ENCODE measurements around the gene CERS6. TPM values are rescaled to one million over a fixed set of nuclear protein-coding genes. Genes with fewer than 3 reads are reported as not detected.

The CERS6 gene
- polyA plus RNA-seq, 12 donors = 38.2 to 59.2 (median 48.9) TPM; not detected in 1

DNA sequence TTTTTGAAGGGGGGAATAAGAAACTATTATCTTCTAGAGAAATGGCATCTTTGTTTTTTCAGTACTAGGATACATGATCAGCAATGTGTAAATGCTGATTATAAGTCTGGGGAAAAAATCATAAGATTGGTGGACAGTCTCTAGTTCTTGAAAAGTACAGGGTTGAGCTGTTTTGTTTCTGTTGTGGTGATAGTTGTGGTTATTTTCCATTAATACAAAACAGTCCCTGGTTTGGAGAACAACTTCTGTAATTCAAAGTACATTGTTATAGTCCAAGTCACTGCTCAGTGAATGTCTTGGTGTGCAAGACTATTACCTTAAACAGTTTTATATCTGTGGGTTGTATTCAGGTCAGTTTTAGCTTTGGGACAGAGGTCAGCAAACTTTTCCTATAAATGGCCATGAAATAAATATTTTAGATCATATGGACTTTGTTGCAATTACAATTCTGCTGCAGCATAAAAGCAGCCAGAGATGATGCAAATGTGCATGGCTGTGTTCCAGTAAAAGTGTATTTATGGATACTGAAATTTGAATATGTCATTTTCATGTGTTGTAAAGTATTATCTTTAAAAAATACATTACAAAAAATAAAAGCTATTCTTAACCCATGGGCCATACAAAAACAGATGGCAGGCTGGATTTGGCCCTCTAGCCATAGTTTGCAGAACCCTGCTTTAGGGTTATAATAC, 111.0 kb downstream of the CERS6 start:
- DNase-seq = peak; percentile 64

DNA sequence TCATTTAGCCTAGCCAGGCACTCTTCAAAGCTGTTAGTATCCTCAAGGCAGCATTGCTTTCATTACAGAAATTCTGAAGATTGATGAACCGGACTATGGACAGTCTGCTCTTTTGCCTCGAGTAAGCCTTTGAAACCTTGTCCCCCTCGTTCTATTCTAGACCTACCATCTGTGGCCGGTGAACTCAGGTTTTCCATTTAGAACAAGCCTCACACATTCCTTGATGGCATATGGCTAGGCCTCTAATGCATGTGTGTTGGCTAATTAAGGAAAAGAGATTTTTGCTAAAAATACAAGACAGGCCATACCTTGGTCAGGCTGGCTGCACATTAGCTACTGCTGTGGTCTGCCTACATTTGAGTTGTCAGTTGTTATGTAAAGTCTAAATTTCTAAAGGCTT, 111.8 kb downstream of the CERS6 start:
- no peak for DNase-seq

DNA sequence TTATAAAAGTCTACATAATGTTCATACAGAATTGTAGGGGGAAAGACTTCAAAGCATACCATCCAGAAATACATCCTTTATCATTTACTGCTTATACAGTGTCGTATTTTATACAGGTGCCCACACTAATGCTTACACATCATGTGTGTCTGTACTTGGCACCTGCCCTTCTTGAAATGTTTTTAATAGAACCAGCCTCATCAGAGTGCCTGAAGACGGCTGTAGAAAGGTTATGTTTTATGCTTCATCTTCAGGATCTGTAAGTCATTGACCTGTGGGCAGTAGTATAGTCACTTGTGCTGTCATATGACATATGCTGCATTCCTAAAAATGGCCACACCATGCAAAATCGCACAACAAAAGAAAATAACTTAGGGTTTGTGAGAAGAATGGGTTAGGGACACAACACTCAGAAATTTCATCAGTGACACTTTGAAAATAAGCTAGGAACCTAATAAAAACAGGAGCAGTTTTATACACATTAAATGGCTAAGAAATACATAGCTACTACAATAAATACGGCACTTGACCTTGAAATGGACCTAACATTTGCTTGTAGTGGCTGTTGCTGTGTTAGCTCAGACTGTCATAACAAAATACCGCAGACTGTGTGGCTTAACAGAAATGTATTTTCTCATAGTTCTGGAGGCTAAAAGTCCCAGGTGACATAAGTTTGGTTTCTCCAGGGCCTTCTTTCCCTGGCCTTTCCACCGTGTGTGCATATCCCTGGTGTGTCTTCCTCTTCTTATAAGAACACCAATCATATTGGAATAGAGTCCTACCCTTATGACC, 112.6 kb downstream of the CERS6 start:
- peak; percentile 22 for DNase-seq

DNA sequence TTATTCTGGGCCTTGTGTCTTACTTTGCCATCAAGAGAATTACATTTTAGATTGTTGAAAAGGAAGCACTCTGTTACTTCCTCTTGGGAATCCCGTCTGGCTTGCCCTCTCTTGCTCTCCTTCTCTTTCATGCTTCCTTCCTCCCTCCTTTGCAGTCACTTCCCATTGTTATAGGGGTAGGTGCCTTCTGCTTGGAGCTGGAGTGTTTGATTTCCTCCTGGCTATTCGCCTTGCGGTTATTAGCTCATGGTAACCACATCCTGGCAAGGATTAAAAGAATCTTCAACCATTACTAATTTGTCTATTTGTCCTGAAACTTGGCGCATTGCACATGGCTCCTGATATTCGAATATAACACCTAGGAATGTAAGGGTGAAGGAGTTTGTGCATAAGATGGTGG, 115.0 kb downstream of the CERS6 start:
- no peak for DNase-seq

DNA sequence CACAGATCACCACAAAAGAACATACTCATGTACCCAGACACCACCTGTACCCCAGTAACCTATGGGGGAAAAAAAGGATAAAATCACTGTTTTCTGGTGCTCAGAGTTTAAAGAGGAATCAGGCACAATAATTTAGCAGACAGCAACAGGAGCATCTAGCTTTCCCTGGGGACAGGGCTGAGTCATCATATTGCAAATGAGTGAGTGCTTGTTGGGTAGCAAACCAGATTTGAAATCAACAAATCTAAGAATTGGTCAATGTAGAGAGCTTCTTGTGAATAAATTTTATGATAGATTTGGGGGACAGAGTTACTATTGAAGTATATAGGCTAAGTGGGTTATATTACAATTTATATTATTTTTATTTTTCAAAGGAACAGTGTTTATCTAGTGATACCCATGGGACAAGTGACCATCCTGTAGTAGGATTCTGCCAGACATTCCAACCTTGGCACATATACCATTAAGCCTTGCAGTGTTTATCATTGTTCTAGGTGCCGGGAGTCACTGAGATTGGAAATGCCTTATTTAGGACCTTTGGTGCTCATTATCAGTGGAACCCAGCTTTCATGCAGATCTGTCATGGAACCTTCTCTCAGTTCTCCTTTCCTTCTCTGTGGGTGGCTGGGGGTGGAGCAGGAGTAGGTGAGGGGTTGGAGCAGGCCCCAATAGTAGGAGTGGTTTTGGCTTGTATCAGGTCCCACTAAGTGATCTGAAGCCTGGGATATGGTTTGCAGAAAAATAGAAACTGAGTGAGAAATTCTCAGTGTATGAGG, 117.2 kb downstream of the CERS6 start:
- DNase-seq = no peak

DNA sequence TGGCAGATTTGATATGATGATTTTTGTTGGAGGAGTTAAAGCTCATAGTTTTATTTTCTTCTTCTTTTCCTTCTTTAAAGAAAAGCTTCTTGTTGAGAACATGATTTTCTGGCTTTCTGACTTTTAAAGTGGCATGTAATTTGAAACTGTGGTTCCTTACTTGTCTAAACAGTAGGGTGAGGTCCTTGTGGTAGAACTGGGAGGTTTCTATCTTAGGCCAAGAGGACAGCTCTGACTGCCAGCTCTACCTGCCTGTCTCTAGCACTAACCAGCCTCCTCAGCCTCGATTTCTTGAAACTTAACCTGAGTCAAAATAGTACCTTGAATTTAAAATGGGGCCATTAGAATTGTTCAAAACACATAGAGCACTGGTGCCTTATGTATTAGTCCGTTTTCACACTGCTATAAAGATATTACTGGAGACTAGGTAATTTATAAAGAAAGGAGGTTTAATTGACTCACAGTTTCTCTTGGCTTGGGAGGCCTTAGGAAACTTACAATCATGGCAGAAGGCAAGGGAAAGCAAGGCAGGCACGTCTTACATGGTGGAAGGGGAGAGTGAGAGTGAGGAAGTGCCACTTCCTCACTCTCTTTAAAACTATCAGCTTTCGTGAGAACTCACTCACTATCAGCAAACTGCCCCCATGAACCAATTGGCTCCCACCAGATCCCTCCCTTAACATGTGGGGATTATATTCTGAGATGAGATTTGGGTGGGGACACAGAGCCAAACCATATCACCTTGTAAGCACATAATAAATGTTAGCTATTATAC, 119.0 kb downstream of the CERS6 start:
- no peak for DNase-seq

DNA sequence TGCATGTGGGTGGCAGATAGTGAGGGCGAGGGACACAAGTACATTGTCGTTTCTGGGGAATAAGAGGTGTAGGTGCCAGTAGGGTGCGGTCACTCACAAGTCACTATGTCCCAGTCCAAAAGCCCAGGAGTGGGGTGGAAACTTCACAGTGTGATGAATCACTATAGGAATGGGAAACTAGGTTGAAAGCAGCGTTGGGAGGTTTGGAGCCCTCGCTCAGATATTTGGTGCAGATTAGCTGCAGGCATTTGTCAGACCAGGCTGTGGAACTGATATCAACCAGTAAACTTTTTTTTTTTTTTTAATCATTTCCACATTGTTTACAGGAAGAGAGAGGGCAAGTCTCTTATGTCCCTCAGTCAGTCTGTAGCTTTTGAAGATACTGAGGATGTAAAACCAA, 121.8 kb downstream of the CERS6 start:
- DNase-seq = no peak

DNA sequence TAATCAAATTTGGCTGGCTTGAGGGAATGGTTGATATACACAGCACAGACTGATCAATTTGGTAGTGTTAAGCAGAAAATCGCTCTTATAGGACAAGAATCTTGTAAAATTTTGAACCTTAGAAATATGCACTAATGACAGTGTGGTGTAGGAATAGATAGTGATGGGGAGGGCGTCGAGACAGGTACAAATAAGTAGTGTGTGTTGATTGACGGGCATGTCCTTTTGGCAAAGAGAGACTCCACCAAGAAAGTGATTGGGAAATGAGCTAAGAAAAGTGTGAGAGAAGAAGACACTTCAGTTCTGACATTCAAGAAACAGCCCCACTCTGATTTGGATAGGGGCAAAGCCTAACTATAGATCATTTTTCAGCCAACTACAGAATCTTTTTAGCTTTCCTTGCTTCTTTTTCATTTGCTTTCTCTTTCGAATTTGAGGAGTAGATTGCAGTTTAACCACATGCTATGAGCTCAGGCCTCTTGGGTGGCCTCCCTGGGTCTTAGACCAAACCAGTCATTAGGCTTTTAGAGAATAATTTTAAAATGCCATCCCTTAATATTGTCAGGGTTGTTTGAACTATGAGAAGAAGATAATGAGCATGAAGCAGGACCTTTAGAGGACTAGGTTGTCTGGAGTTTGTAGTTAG, 127.1 kb downstream of the CERS6 start:
- DNase-seq = peak; percentile 15

DNA sequence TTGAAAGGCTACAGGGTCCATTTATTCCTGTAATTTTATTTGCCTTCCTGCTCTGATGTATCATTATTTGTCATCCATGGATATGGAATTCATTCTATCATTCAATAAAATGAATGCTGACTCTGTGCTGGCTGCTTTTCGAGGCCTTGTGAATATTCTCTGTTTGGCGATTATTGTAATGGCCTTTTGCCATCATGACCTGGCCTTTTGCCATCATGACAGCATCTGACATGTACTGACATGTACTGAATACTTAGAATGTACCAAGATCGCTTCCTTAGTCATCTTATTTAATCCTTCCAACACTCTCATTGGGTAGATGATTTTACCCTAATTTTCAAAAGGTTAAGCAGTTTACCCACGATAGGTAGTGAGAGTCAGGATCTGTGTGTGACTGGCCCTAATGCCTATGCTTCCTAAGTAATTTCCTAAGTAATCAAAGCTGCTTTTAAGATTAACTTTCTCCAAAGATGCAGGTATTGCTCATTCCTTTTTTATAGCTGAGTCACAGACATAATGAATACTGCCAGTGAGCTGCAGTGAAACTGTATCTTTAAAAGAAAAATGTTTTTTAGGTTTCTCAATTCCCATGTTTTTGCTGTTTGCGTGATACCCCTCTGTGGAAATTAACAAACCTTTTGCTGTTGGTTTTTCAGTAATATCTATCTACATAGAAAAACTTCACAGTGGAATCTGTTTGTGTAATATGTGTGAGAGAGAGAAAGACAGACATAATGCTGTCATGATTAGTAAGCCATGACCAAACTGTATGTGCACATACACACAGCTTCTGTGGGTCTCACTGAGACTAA, 127.8 kb downstream of the CERS6 start:
- DNase-seq = peak; percentile 28

DNA sequence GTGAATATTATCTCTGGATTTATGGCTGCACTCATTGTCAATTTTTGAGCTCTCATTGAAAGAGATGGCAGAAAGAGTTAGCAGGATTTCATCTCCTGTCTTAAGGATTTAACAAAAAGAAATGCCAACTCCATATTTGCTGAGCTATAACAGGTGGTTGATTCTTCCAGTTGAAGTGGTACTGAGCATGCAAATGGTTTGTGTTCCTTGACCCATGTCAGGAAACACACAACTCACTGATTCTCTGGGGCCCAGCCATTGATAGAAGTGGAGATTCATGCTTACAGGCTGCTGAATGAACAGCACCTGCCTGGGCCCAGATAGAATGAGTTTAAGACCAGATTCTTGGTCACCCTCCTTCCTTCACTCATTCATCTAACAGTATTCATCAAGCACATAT, 128.8 kb downstream of the CERS6 start:
- no peak for DNase-seq

DNA sequence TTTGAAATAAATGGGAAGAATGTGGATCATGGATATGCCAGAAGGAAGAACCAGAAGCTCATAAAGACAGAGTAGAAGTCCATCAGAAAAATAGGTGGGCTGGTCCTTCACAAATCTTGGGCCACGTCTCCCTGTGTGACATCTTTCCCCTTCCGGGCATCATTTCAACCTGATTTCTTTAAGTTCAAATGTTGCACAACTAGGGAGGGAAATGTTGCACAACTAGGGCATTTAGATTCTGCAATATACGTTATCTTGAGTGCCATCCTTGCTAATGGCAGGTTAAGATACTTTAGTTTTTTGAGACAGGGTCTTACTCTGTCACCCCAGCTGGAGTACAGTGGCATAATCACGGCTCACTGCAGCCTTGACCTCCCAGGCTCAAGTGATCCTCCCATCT, 129.6 kb downstream of the CERS6 start:
- no peak for DNase-seq

DNA sequence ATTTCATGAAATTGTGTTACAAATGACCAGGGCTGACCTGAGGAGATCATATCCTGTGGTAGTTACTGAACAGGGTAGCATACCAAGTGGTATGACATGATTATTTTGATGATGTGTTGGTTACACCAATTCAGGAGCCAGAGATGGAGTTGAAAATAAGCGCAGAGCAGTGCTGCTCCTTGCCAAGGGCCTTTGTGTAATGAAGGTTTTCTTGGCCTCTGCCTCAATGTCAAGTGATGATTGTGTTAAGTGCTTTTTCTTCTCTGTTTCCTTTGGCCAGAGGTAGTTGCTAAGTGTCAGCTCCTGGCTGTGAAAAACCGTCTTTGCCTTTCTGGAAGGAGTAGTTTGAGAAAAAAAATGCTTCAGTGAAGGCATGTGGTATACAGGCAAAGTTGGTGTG, 131.2 kb downstream of the CERS6 start:
- no peak for DNase-seq

DNA sequence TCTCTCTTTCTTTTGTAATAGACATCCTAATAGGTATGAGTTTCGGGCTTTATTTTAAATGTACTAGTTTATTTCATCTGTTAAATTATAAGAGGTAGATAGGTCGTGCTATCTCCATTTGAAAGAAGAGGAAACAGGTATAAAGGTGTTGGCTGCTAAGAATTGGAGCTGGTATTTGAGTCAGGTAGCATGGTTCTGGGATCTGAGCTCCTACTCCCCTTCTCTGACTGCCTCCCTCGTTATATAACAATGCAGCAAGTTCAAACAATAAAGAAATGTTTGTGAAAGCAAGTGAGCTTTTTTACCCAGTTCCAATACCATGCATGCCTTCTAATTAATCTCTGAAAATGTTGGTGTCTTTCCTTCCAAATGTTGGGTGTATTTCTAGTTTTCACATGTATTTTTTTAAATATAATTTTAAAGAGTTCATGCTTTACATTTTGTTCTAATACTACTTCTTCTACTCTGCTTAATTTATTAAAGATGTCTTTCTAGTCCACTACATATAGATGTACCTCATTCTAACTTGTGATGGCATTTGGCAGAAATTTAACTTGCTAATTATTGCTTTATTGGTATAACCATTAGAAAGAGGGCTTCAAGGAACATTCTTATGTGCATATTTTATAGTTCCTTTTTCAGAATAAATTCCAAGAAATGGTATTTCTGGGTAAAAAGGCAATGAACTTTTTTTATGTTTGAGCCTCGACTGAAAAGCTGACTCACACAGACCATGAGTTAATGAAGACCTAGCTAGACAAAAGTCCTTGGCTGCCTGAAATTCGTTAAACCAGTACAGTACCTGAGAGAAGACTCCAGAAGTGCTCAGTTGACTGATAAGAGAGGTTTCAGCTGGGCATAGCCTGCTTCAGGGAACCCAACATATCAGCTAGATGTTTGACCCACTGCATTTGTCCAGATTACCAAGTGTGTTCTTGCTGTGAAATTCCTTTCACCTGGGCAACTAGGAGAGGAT, 133.5 kb downstream of the CERS6 start:
- DNase-seq = no peak

DNA sequence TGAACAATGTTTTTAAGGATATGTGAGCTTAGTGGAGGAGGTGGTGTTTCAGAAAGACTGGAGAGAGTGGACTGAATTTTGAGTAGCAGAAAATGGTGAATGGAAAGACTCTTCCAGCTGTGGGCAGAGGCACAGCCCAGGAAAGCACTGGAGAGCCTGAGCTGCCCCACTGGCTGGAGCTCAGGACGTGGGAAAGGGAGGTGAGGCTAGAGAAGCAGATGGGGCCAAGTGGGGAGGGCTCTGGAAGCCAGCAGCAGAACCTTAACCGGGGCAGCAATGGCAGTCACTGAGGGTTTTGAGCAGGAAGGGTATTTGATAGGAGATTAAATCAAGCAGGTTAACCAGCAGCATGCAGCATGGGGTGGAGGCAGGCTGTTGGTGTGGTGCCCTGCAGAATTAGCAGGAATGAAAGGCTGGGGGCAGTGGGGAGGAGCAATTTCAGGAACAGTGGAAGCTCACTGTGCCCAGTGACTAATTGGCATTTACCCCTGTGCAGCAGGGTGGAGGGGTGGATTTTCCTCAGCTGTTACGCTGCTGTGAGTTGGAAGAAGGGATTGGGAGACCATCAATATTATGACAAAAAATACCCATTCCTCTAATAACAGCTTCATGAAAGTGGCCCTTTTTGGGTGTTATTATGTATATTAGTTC, 136.2 kb downstream of the CERS6 start:
- no peak for DNase-seq

DNA sequence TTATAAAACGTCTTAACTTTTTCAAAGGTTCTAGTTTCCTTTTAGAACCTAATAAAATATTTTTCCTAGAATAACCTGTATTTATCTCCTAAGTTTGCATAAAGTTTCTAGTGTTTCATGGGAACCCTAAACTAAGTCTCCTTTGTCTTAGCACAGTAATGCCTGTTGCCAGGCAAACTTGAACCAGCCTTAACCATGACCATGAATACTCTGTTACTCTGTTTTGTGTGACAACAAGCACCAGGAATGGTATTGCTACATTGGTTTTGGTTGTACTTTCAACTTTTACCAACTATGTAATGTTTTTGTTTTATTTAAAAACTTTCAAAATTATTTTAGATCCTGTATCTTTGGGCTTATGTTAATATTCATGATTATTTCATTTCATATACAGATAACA, 137.6 kb downstream of the CERS6 start:
- no peak for DNase-seq

DNA sequence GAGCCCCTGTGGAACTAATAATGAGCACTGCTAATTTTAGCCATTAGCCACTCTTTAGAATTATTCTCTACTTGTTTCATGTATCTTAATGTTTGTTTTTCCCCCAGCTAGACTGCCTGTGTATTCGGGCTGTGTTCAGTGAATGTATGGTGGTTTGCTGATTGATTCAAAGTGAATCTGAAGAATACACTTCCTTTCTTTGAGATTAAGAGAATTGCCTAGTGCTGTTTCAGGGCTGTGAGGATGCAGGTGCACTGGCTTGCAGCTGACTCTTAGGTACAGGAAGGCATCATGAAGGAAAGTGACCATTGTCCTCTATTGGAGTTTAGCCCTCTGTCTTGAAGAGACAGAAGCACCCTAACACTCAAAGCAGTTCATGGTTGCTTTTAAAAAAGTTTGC, 138.7 kb downstream of the CERS6 start:
- no peak for DNase-seq

DNA sequence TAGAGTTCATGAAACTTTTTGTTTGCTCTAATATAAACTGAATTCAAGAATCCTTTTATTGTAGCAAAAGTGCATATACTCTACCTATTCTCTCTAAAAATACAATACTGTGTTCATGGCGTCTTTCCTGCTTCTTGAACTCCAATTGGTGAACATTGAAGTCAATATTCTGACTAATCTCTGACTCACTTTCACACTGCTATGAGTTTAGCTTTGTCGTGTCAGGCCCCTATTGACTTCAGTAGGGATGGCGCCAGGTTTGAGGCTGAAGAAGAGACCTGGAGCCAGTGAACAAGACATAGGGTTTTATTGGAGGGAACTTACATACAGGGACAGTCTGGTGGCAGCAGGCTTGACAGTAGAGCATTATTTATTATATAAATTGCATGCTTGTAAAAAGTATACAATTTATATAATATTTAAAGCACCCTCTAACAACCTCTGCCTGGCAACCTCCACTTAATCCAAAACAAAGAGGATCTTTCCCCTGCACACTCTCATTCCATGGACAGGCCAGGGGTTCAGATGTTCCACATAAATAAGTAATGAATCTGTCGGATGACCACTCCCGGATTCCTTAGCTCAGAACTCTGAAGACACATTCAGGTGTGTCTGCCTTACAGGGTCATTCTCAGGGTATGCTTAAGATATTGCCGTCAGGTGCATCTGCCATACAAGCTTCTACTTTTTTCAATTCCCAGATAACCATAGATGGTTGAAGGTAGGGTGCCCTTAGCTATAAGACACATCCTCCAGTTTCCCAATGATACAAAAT, 141.0 kb downstream of the CERS6 start:
- DNase-seq = no peak

DNA sequence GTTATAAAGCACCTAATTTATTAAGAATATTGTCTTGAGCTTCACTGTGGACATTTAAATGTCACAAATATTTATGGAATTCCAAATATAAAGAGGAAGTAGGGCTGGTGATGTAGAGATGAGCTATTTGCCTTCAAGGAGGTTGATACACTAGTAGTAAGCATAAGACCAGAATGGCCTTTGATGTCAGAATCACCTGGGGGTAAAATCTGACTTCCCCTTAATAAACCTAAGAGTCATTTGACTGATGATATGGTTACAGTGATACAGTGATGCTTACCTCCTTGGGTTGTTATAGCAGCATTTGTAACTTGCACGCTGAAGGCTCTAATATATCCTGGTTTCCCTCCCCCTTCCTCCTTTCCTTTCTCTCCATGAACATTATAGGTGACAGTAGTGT, 143.7 kb downstream of the CERS6 start:
- no peak for DNase-seq

All from muscle of arm (tissue), 12 donors.